Measurements from ENCODE around the gene TMEM167A.

TMEM167A gene

GRCh38 chr5:83076742-83077661 is at the start of gene TMEM167A, which contains the start of gene XRCC4:
Gene TMEM167A, minus strand, starts transcription at chr5:83077394. Its CDS starts 71 bp downstream, at chr5:83077323.
Gene XRCC4, plus strand, starts transcription at chr5:83077547. Its CDS starts 27,373 bp downstream, at chr5:83104920.
- DNase-seq, result peak; percentile 100

GRCh38 chr5:83126501-83126900 is 49.3 kb upstream of the TMEM167A start:
- no peak for DNase-seq

- no peak for DNase-seq
These were observed 48.4 kb upstream of the TMEM167A start for GRCh38 chr5:83125560-83125959.

GRCh38 chr5:83124593-83124992 is 47.4 kb upstream of the TMEM167A start:
- DNase-seq, result peak; percentile 14

GRCh38 chr5:83118976-83119375 is 41.8 kb upstream of the TMEM167A start:
- DNase-seq, result no peak

GRCh38 chr5:83118471-83118870 is 41.3 kb upstream of the TMEM167A start:
- DNase-seq, result peak; percentile 10

GRCh38 chr5:83115816-83116215 is 38.6 kb upstream of the TMEM167A start:
- no peak for DNase-seq

GRCh38 chr5:83109380-83109779 is 32.2 kb upstream of the TMEM167A start:
- no peak for DNase-seq

- DNase-seq, result no peak
These were observed 30.7 kb upstream of the TMEM167A start for GRCh38 chr5:83107692-83108420.

GRCh38 chr5:83104021-83104420 is 26.8 kb upstream of the TMEM167A start:
- DNase-seq, result no peak

GRCh38 chr5:83102364-83102980 is 25.3 kb upstream of the TMEM167A start:
- DNase-seq, result no peak

- no peak for DNase-seq
These were observed 24.3 kb upstream of the TMEM167A start for GRCh38 chr5:83101514-83101913.

GRCh38 chr5:83099445-83099844 is 22.3 kb upstream of the TMEM167A start:
- no peak for DNase-seq

GRCh38 chr5:83099001-83099400 is 21.8 kb upstream of the TMEM167A start:
- no peak for DNase-seq

- DNase-seq, result no peak
These were observed 20.6 kb upstream of the TMEM167A start for GRCh38 chr5:83097689-83098231.

GRCh38 chr5:83096660-83097339 is 19.6 kb upstream of the TMEM167A start:
- DNase-seq, result no peak

- peak; percentile 30 for DNase-seq
These were observed 18.9 kb upstream of the TMEM167A start for GRCh38 chr5:83095957-83096539.

- no peak for DNase-seq
These were observed 18.2 kb upstream of the TMEM167A start for GRCh38 chr5:83095163-83095956.

- no peak for DNase-seq
These were observed 16.5 kb upstream of the TMEM167A start for GRCh38 chr5:83093692-83094091.

GRCh38 chr5:83092619-83093018 is 15.4 kb upstream of the TMEM167A start:
- DNase-seq, result no peak

GRCh38 chr5:83090169-83090568 is 13.0 kb upstream of the TMEM167A start:
- no peak for DNase-seq
